Endothelial cell of hepatic sinusoid (primary cell): Measurements from ENCODE around the gene ANO9.

Experiments used
- in situ Hi-C: cut with HindIII; loops from 2 replicates; pipeline ENCODE4 v1.10.0; 2017; ENCODE audit warnings: low sequenced_read_pairs

Gene ANO9

DNA sequence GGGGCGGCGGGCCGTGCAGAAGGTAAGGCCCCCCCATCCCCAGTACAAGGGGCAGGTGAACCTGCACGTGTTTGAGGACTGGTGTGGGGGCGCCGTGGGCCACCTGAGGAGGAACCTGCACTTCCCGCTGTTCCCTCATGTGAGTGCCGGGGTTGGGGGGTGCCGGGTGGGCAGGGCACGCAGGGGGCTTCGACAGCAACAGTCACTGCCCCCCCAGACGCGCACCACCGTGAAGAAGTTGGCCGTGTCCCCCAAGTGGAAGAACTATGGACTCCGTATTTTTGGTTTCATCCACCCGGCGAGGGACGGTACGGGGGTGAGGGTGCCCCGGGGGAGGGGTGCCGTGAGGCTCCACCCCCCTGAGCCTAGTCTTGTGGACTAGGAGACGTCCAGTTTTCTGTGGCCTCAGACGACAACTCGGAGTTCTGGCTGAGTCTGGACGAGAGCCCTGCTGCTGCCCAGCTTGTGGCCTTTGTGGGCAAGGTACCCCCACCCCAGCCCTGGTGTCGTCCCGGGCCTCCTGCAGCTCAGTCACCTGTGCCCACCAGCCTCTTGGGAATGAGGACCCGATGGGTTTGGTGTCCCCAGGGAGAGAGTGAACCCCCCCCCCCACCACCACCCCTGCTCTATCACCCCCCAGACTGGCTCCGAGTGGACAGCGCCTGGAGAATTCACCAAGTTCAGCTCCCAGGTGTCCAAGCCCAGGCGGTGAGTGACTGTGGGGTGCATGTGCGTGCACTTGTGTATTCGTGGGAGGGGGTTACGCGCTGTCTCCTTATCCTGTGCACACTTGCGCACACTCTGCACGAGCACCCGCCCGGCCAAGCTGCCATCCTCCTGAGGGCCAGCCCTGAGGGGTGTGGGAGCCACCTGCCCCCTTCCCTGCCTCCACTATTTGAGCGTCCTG, 68.7 kb downstream of the ANO9 start:
- in situ Hi-C loops = no loop called here

DNA sequence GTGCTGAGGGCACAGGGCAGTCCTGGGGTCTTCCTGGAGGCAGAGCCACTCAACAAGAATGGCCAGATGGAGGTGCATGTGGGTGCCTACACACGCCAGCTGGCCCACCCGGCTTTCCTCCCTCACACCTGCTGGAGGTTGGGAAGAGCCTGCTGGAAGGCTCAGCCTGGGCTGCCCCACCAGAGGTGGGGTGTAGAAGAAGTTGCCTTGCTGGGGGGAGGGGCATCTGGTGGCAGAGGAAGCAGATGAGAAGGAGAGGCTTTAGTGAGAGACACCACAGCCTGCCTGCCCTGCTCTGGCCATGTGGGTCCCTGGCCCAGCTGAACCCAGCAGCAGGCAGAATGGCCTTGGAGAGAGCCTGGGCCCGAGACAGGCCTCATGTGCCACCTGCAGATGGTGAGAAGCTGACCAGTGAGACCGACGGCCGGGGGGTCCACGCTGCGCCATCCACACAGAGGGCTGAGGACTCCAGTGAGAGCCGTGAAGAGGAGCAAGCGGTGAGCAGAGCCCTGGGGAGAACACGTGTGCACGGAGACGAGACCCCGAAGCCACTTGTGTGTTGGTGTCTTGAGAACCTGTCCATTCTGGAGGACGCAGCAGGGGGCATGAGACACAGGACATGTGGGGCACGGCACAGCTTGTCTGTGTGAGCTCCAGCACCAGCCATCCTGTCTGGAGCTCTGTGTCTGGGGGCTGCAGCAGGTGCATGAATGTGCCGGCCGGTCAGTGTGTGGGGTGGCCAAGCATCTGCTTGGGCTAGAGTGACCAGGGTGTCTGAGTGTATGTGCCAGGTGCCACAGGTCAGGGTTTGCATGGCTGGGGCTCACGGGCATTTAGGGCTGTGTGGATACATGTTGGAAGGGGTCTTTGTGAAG, 69.9 kb downstream of the ANO9 start:
- in situ Hi-C loops = no loop called here

DNA sequence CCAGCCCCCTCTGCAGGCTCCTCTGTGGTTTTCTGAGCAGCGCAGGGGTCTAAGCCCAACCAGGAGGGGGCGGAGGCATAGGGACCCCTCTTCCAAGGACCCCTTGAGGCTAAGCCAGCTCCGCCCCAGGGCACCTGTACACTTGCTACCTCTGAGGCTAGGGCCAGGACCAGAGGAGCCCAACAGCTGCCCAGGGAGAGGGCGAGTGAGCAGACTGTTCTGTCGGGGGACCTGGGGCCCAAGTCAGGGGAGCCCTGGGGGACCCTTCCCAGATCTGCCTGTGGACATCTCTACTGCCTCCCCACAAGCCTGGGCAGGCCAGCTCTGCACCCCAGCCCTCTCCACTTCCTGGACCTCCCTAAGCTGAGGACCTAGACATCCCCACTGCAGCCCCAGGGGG, 70.8 kb downstream of the ANO9 start:
- in situ Hi-C loops = no loop called here

DNA sequence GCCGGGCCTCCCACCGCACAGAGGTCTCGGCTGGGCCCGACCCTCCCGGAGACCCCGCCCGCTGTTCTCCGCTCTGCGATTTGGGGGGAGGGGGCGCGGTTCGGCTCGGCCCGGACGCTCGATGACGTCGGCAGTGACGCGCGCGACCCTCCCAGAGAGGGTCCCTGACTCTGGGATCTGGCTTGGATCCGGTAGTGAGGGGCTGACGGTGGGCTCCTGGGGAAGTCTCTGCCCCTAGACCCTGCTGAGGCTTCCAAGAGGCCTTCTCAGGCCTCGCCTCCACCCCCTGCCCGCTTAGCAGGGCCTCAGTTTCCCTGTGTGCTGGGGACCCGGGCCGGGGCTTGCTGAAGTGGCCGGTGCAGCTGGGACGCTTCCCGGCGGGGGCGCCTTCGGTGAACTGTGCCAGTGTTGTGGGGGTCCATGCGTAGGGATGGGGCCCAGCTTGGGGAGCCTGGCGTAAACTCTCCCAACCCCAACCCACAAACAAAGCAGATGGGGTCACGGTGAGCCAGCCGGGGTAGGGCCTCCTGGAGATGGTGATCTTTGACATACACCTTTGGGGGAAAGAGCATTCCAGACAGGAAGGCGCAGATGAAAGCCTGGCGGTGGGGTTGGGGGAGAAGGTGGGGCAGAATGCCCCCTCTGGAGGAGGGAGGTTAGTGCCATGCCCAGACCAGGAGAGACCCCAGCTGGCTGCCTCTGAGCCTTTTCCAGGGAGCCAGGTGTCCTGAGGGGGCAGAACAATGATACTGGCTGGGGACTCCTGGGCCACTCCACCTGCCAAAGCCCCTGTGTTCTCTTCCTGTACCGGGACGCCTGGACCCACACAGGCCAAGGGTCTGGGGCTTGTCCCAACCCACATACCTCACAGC, 71.5 kb downstream of the ANO9 start:
- in situ Hi-C loops = no loop called here

DNA sequence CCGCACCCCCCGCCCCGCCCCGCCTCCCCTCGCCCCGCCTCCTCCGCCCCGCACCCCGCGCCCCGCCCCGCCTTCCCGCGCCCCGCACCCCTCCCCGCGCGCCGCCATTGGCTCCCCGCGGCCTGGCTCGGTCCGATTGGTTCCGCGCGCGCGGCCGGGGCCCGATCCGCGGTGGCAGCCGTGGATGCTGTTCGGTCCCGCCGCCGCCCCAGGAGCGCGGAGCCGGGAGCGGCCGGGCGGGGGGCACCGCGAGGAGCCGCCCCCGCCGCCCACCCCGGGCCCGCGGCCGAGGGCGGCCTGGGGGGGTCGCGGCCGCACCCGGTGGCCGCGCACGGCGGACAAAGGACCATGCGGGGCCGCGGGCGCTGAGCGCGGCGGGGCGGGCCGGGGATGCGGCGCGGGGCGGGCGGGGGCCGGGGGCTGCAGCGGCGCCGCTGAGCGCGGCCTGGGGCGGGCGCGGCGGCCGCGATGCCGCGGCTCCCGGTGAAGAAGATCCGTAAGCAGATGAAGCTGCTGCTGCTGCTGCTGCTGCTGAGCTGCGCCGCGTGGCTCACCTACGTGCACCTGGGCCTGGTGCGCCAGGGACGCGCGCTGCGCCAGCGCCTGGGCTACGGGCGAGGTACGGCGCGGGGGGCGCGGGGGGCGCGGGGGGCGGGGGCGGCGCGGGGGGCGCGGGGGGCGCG, 72.3 kb downstream of the ANO9 start, which contains the start of gene B4GALNT4:
B4GALNT4 (plus strand) TSS at position 164 of the 683 bp plus-strand sequence; CDS start at position 469, 305 bp downstream.
- in situ Hi-C loops = no loop called here

DNA sequence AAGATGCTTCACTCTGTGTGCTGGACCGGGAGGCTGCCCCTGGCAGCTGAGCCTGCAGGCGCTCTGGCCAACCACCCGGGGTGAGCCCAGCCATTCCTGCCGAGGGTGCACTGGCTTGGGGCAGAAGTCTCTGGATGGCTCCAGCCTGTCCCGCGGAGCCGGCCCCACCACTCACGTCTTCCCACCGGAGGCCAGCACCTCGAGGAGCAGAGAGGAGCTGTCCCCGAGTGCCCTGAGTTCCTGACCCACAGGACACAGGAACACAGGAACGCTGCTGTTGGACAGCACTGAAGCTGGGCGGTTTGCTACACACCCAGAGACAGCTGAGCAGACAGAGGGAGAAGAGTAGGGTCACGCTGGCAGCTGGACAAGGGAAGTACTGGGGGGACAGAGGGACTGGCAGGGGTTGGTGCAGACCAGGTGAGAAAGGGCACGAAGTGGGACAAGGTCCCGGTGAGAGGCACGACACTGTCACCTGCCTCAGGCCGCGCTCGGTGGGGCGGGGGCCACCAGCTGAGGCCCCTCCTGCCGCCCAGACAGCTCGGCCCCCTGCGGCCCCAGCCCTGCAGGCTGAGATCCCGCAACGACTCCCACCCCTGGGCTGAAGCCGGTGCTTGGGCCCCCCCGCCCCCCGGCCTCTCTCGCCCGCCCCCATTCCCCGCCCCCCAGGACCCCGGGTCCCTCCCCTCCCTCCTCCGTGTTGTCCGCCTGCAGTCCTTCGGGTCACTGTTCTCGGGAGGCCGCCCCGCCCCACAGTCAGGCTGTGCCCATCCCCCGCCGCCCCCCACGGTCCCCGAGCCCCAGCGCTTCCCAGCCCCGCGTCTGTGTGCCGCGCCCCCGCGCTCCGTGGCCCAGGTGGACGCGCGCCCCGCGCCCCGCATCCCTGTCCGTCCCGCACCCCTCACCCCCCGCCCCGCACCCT, 73.1 kb downstream of the ANO9 start:
- in situ Hi-C loops = no loop called here

DNA sequence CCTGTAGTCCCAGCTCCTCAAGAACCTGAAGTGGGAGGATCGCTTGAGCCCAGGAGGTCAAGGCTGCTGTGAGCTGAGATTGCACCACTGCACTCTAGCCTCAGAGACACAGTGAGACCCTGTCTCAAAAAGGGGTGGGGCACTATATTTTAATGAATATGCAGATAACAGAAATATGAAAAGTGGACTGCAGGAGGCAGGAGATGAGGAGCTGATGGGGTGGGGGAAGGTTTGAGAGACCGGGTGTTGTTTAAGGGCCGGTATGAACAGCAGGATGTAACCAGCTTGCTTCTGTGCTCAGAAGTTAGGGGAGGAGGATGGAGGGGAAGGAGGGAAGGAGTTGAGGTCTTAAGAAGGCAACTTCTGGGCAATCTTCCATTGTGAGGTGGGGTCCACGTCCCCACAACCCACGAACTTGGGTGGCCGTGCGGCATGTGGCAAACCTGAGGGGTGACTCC, 73.8 kb downstream of the ANO9 start:
- in situ Hi-C loops = no loop called here
